Measurements from ENCODE around the gene FBXL3. TPM values are rescaled to one million over a fixed set of nuclear protein-coding genes. Genes with fewer than 3 reads are reported as not detected.
"Not testable (repeated sequence)": the region's sequence is repeated elsewhere in the genome, so short reads cannot be mapped to it uniquely, and the experiment has no call there.

Gene FBXL3
- total RNA-seq, 1 donor from 2014 or later: 51.6 TPM

GRCh38 chr13:76965759-76966421 is 61.1 kb downstream of the FBXL3 start:
- Histone ChIP-seq H3K36me3 (ENCODE audit: control insufficient read depth, insufficient read depth, low read length) (no peaks in the 10 kb centered on the region), H3K4me3 (ENCODE audit: low read depth, low read length) (no peak overlapping the region), H3K27me3 (ENCODE audit: control insufficient read depth, insufficient read depth, low read length) (no peaks in the 10 kb centered on the region)
- TF ChIP-seq CTCF (IDR thresholded peaks at IDR 0.05; ENCODE audit: insufficient read depth, low read length, severe bottlenecking): no peak
- DNase-seq (ENCODE audit: low read depth): peak; percentile 58
- no peak for FAIRE-seq

- H3K27me3 ChIP-seq (ENCODE audit: control insufficient read depth, insufficient read depth, low read length); FAIRE-seq; H3K36me3 ChIP-seq (ENCODE audit: control insufficient read depth, insufficient read depth, low read length); H3K4me3 ChIP-seq (ENCODE audit: low read depth, low read length); DNase-seq (ENCODE audit: low read depth): not testable (repeated sequence)
These were observed 67.2 kb downstream of the FBXL3 start for GRCh38 chr13:76959734-76960133.

- Histone ChIP-seq H3K4me3 (ENCODE audit: low read depth, low read length) (no peak overlapping the region), H3K36me3 (ENCODE audit: control insufficient read depth, insufficient read depth, low read length) (no peaks in the 10 kb centered on the region), H3K27me3 (ENCODE audit: control insufficient read depth, insufficient read depth, low read length) (no peaks in the 10 kb centered on the region)
- no peak for DNase-seq (ENCODE audit: low read depth)
- no peak for FAIRE-seq
- TF ChIP-seq CTCF (IDR thresholded peaks at IDR 0.05; ENCODE audit: insufficient read depth, low read length, severe bottlenecking): no peak
These were observed 68.0 kb downstream of the FBXL3 start for GRCh38 chr13:76958841-76959432.

GRCh38 chr13:76955661-76956060 is 71.3 kb downstream of the FBXL3 start:
- H3K27me3 ChIP-seq (ENCODE audit: control insufficient read depth, insufficient read depth, low read length): no peaks in the 10 kb centered on the region
- no peak for DNase-seq (ENCODE audit: low read depth)
- no peaks in the 10 kb centered on the region for H3K36me3 ChIP-seq (ENCODE audit: control insufficient read depth, insufficient read depth, low read length)
- FAIRE-seq: no peak
- no peak overlapping the region for H3K4me3 ChIP-seq (ENCODE audit: low read depth, low read length)
- no peak for TF ChIP-seq CTCF (IDR thresholded peaks at IDR 0.05; ENCODE audit: insufficient read depth, low read length, severe bottlenecking)

Other genes with a start within 250 kb of the FBXL3 start
- gene KCTD12, start 140.8 kb downstream of the FBXL3 start, total RNA-seq: 6.5 and 15.3 TPM in 2 replicates
- gene ACOD1, start 78.6 kb downstream of the FBXL3 start, total RNA-seq: not detected in 2 replicates
- 21.1 and 27.0 TPM in 2 replicates for gene CLN5, start 35.1 kb downstream of the FBXL3 start, total RNA-seq

All from bronchial epithelial cell (primary cell).